Suprapubic skin (tissue), 4 donors: ENCODE data around the gene SLC16A4.
"Not testable (repeated sequence)": the region's sequence is repeated elsewhere in the genome, so short reads cannot be mapped to it uniquely, and the experiment has no call there.

Experiments
- CTCF ChIP-seq, 2 donors: fragments of 200-600 bp in 1 of 2; fragments of 450-650 bp in 1 of 2; sonication (generic) in 1 of 2; IDR thresholded peaks; one replicate each; pipeline ENCODE4 v1.5.1; 2016 to 2019; ENCODE audit warnings: antibody characterized with exemption in 2 of 2, mild to moderate bottlenecking in 1 of 2, moderate library complexity in 1 of 2
- EP300 ChIP-seq: sonication (generic); formaldehyde crosslinking; IDR thresholded peaks from one replicate; pipeline ENCODE4 v1.6.1; 2017; ENCODE audit warnings: antibody characterized with exemption
- POLR2A ChIP-seq, 2 donors: fragments of 450-650 bp; IDR thresholded peaks; one replicate each; pipeline ENCODE4 v1.6.1; 2017; ENCODE audit warnings: antibody characterized with exemption in 2 of 2, mild to moderate bottlenecking in 2 of 2, moderate library complexity in 2 of 2
- POLR2AphosphoS5 ChIP-seq, 3 donors: sonication (generic); formaldehyde crosslinking; IDR thresholded peaks; one replicate each; pipeline ENCODE4 v1.6.1; 2017; ENCODE audit warnings: antibody characterized with exemption in 3 of 3

- TF ChIP-seq CTCF (IDR thresholded peaks at IDR 0.05); POLR2AphosphoS5 (IDR thresholded peaks at IDR 0.05); EP300; POLR2A (IDR thresholded peaks at IDR 0.05): not testable (repeated sequence)
These were observed 46.9 kb upstream of the SLC16A4 start for GRCh38 chr1:110437645-110438299.
